ENCODE measurements around the gene ATG5. TPM values are rescaled to one million over a fixed set of nuclear protein-coding genes. Genes with fewer than 3 reads are reported as not detected.

Gene ATG5
- polyA plus RNA-seq, 1 donor from 2014 or later = 45.5 TPM

- Histone ChIP-seq H3K9ac (ENCODE audit: low read length) (no peak overlapping the region), H3K27ac (ENCODE audit: low read length) (no peak overlapping the region), H3K9me2 (ENCODE audit: insufficient read depth, low read length) (no peaks in the 10 kb centered on the region), H3K27me3 (ENCODE audit: insufficient read depth, low read depth, low read length) (no peaks in the 10 kb centered on the region), H3F3A (ENCODE audit: insufficient read depth, low read length, poor library complexity, severe bottlenecking) (no peaks in the 10 kb centered on the region), H3K4me2 (ENCODE audit: low read length) (no peak overlapping the region), H3K36me3 (ENCODE audit: insufficient read depth, low read length) (no peaks in the 10 kb centered on the region), H3K79me2 (replicated peaks; ENCODE audit: insufficient read depth, low read length) (peaks cover 11% of the 10 kb centered on the region), H4K20me1 (ENCODE audit: insufficient read depth) (no peaks in the 10 kb centered on the region), H3K4me3 (ENCODE audit: low read length) (no peak overlapping the region), H2AFZ (ENCODE audit: low read depth, low read length) (no peak overlapping the region), H3K9me3 (ENCODE audit: low read length) (no peaks in the 10 kb centered on the region)
- TF ChIP-seq SMC3 (conservative IDR thresholded peaks at IDR 0.05; ENCODE audit: poor library complexity) = no peak
Observed at GRCh38 chr6:106300020-106300780, 25.4 kb downstream of the ATG5 start.

DNA sequence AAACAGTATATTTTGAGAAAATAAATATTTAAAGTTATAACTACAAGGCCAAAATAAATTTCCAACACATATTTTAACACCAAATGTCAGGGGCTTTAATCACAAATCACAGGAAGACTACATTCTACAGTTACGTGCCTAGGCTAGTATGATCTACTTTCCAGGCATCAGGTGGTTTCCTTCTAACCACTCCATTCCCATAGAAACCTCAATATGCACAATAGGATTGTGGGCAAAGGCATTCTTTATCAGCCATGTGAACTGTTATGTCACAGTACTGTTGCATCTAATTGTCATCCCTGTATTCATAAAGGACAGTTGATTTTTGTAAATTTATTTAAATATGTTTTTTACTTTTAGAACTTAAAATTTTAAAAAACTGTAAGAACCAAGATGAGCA is 32.4 kb downstream of the ATG5 start:
- no peaks in the 10 kb centered on the region for H3F3A ChIP-seq (ENCODE audit: insufficient read depth, low read length, poor library complexity, severe bottlenecking)
- H3K36me3 ChIP-seq (ENCODE audit: insufficient read depth, low read length) = peaks cover 10% of the 10 kb centered on the region
- H4K20me1 ChIP-seq (ENCODE audit: insufficient read depth) = no peaks in the 10 kb centered on the region
- no peak overlapping the region for H3K4me2 ChIP-seq (ENCODE audit: low read length)
- H3K27me3 ChIP-seq (ENCODE audit: insufficient read depth, low read depth, low read length) = no peaks in the 10 kb centered on the region
- no peaks in the 10 kb centered on the region for H3K79me2 ChIP-seq (replicated peaks; ENCODE audit: insufficient read depth, low read length)
- no peak overlapping the region for H3K9ac ChIP-seq (ENCODE audit: low read length)
- no peak overlapping the region for H2AFZ ChIP-seq (ENCODE audit: low read depth, low read length)
- TF ChIP-seq RAD21 (conservative IDR thresholded peaks at IDR 0.05) = no peak
- no peak for TF ChIP-seq EP300 (conservative IDR thresholded peaks at IDR 0.05; ENCODE audit: poor library complexity, severe bottlenecking)
- TF ChIP-seq, protein P1, sequence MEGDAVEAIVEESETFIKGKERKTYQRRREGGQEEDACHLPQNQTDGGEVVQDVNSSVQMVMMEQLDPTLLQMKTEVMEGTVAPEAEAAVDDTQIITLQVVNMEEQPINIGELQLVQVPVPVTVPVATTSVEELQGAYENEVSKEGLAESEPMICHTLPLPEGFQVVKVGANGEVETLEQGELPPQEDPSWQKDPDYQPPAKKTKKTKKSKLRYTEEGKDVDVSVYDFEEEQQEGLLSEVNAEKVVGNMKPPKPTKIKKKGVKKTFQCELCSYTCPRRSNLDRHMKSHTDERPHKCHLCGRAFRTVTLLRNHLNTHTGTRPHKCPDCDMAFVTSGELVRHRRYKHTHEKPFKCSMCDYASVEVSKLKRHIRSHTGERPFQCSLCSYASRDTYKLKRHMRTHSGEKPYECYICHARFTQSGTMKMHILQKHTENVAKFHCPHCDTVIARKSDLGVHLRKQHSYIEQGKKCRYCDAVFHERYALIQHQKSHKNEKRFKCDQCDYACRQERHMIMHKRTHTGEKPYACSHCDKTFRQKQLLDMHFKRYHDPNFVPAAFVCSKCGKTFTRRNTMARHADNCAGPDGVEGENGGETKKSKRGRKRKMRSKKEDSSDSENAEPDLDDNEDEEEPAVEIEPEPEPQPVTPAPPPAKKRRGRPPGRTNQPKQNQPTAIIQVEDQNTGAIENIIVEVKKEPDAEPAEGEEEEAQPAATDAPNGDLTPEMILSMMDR (IDR thresholded peaks at IDR 0.05; ENCODE audit: poor library complexity, severe bottlenecking) = no peak
- no peak for TF ChIP-seq POLR2AphosphoS5 (IDR thresholded peaks at IDR 0.05)
- no peak for TF ChIP-seq EZH2 (IDR thresholded peaks at IDR 0.05; ENCODE audit: borderline replicate concordance, insufficient read depth, low read length, poor library complexity, severe bottlenecking)
- no peak for TF ChIP-seq TAF1 (IDR thresholded peaks at IDR 0.05; ENCODE audit: low read depth)
- no peak for TF ChIP-seq MXI1 (conservative IDR thresholded peaks at IDR 0.05; ENCODE audit: poor library complexity, severe bottlenecking)
- TF ChIP-seq, protein P2, sequence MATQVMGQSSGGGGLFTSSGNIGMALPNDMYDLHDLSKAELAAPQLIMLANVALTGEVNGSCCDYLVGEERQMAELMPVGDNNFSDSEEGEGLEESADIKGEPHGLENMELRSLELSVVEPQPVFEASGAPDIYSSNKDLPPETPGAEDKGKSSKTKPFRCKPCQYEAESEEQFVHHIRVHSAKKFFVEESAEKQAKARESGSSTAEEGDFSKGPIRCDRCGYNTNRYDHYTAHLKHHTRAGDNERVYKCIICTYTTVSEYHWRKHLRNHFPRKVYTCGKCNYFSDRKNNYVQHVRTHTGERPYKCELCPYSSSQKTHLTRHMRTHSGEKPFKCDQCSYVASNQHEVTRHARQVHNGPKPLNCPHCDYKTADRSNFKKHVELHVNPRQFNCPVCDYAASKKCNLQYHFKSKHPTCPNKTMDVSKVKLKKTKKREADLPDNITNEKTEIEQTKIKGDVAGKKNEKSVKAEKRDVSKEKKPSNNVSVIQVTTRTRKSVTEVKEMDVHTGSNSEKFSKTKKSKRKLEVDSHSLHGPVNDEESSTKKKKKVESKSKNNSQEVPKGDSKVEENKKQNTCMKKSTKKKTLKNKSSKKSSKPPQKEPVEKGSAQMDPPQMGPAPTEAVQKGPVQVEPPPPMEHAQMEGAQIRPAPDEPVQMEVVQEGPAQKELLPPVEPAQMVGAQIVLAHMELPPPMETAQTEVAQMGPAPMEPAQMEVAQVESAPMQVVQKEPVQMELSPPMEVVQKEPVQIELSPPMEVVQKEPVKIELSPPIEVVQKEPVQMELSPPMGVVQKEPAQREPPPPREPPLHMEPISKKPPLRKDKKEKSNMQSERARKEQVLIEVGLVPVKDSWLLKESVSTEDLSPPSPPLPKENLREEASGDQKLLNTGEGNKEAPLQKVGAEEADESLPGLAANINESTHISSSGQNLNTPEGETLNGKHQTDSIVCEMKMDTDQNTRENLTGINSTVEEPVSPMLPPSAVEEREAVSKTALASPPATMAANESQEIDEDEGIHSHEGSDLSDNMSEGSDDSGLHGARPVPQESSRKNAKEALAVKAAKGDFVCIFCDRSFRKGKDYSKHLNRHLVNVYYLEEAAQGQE (IDR thresholded peaks at IDR 0.05; ENCODE audit: borderline replicate concordance) = no peak
- TF ChIP-seq SMC3 (conservative IDR thresholded peaks at IDR 0.05; ENCODE audit: poor library complexity) = no peak
- no peak overlapping the region for H3K27ac ChIP-seq (ENCODE audit: low read length)
- no peak overlapping the region for H3K4me3 ChIP-seq (ENCODE audit: low read length)
- no peaks in the 10 kb centered on the region for H3K9me3 ChIP-seq (ENCODE audit: low read length)
- no peaks in the 10 kb centered on the region for H3K9me2 ChIP-seq (ENCODE audit: insufficient read depth, low read length)

All from neural cell (in vitro differentiated cells).